PC-3 (cell line): Measurements from ENCODE around the gene ARL4C.

Source experiments
- EZH2phosphoT487 ChIP-seq: fragments of 300-600 bp; sonication (generic); IDR thresholded peaks from 2 replicates; pipeline ENCODE4 v1.6.1; 2018; ENCODE audit warnings: mild to moderate bottlenecking, antibody characterized with exemption, low read length, borderline replicate concordance
- TF ChIP-seq, protein P1 (sequence below): fragments of 300-600 bp; sonication (generic); conservative IDR thresholded peaks from 2 replicates; pipeline ENCODE4 v1.5.1; 2017; ENCODE audit warnings: antibody characterized with exemption, low read depth, mild to moderate bottlenecking, low read length

DNA sequence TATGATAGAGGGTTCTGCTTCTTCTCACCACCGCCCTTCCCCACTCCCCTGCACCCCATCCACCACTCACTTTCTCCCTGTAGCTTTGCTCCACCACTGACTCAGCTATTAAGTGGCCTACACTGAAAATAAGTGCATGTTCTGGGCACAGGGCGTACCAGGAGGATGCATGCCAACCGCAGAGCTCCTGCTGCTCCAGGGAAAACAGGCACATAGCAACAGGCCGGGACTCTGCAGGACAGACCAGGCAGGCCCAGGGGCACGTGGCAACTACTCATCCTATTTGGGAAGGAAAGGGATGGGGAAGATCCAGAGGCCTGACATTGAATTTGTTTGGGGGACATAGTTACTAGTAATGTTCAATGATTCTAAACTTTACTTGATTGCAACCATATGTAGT, 28.4 kb downstream of the ARL4C start:
- TF ChIP-seq, protein P1, sequence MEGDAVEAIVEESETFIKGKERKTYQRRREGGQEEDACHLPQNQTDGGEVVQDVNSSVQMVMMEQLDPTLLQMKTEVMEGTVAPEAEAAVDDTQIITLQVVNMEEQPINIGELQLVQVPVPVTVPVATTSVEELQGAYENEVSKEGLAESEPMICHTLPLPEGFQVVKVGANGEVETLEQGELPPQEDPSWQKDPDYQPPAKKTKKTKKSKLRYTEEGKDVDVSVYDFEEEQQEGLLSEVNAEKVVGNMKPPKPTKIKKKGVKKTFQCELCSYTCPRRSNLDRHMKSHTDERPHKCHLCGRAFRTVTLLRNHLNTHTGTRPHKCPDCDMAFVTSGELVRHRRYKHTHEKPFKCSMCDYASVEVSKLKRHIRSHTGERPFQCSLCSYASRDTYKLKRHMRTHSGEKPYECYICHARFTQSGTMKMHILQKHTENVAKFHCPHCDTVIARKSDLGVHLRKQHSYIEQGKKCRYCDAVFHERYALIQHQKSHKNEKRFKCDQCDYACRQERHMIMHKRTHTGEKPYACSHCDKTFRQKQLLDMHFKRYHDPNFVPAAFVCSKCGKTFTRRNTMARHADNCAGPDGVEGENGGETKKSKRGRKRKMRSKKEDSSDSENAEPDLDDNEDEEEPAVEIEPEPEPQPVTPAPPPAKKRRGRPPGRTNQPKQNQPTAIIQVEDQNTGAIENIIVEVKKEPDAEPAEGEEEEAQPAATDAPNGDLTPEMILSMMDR: no peak
- TF ChIP-seq EZH2phosphoT487: no peak
